HL-60 (cell line): ENCODE measurements around the gene ALDH9A1.

Experiments
- DNase-seq, 2 experiments: peaks; one replicate each; pipeline ENCODE4 v3.0.0-alpha.2; 2010 to 2020; ENCODE audit warnings: low read depth in 1 of 2, low spot score in 1 of 2
- H3K27ac ChIP-seq: fragments of 250-450 bp; sonication (Bioruptor Pico); replicated peaks from 2 replicates; pipeline ENCODE4 v1.5.1; 2020; ENCODE audit warnings: mild to moderate bottlenecking, moderate library complexity
- H3K27me3 ChIP-seq: fragments of 250-450 bp; sonication (Bioruptor Pico); 2 replicates; pipeline ENCODE4 v1.5.1; 2021; ENCODE audit warnings: mild to moderate bottlenecking, moderate library complexity; ENCODE audit not compliant: insufficient read depth, poor library complexity, severe bottlenecking
- H3K4me3 ChIP-seq: replicated peaks from 2 replicates; pipeline ENCODE4 v1.5.1; 2011; ENCODE audit warnings: mild to moderate bottlenecking, control low read depth, low read length; ENCODE audit not compliant: insufficient read depth
- CTCF ChIP-seq: IDR thresholded peaks from one replicate; pipeline ENCODE4 v1.5.1; 2011; ENCODE audit warnings: low read length, control low read depth, inconsistent platforms; ENCODE audit not compliant: insufficient read depth
- GABPA ChIP-seq: IDR thresholded peaks from 2 replicates; pipeline ENCODE4 v1.6.1; 2012; ENCODE audit warnings: low read depth
- POLR2AphosphoS5 ChIP-seq: IDR thresholded peaks from 2 replicates; pipeline ENCODE4 v1.6.1; 2012; ENCODE audit warnings: low read depth
- REST ChIP-seq: IDR thresholded peaks from 2 replicates; pipeline ENCODE4 v1.6.1; 2012; ENCODE audit warnings: low read depth; ENCODE audit not compliant: insufficient replicate concordance
- SPI1 ChIP-seq: IDR thresholded peaks from 2 replicates; pipeline ENCODE4 v1.6.1; 2012; ENCODE audit warnings: low read depth, mild to moderate bottlenecking, borderline replicate concordance

ALDH9A1 gene

GRCh38 chr1:165624441-165624840 is 73.9 kb downstream of the ALDH9A1 start:
- no peak for DNase-seq
- no peak overlapping the region for H3K4me3 ChIP-seq
- H3K27ac ChIP-seq = no peak overlapping the region
- no peak for TF ChIP-seq REST
- no peak for TF ChIP-seq SPI1
- no peak for TF ChIP-seq GABPA
- no peak for TF ChIP-seq POLR2AphosphoS5
- TF ChIP-seq CTCF = no peak
- no peaks in the 10 kb centered on the region for H3K27me3 ChIP-seq

- TF ChIP-seq POLR2AphosphoS5 (no peak), CTCF (no peak), REST (no peak), SPI1 (no peak), GABPA (no peak)
- Histone ChIP-seq H3K4me3 (no peak overlapping the region), H3K27me3 (no peaks in the 10 kb centered on the region), H3K27ac (no peak overlapping the region)
- DNase-seq = no peak
Observed at GRCh38 chr1:165623624-165624023, 74.7 kb downstream of the ALDH9A1 start.

GRCh38 chr1:165619647-165620151 is 78.7 kb downstream of the ALDH9A1 start:
- H3K27ac ChIP-seq = no peak overlapping the region
- no peak for DNase-seq
- H3K27me3 ChIP-seq = no peaks in the 10 kb centered on the region
- TF ChIP-seq CTCF = no peak
- no peak for TF ChIP-seq SPI1
- TF ChIP-seq POLR2AphosphoS5 = no peak
- no peak for TF ChIP-seq GABPA
- TF ChIP-seq REST = no peak
- H3K4me3 ChIP-seq = no peak overlapping the region
